ENCODE results near the gene EFNA2.
"Not testable (repeated sequence)": the region's sequence is repeated elsewhere in the genome, so short reads cannot be mapped to it uniquely, and the experiment has no call there.

Gene EFNA2

DNA sequence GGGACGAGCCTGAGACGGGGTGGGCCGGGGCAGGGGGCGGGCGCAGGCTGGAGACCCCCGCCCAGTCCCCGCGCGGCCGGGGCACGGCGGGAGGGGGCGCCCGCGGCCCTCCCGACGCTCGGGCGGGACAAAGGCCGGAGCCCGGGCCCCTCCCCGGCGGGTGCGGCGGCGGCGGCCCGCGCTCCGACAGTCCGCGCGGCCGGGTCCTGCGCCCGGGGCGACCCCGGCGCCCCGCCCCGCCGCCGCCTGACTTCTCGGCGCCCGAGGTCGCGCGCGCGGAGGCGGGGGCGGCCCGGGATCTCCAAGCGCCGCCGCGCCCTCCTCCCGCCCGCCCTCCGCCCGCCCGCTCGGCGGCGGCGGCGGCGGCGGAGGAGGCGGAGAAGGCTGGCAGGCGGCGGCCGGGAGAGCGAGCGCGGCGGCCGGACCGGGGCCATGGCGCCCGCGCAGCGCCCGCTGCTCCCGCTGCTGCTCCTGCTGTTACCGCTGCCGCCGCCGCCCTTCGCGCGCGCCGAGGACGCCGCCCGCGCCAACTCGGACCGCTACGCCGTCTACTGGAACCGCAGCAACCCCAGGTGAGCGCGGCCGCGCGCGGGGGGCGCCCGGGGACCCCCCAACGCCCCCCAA, at the start of gene EFNA2:
TSS of gene EFNA2 (plus strand) at position 137 of the 624 bp plus-strand sequence. CDS start at position 433, 296 bp downstream.
- DNase-seq (ENCODE audit: low read depth in 2 of 2), result no peak

DNA sequence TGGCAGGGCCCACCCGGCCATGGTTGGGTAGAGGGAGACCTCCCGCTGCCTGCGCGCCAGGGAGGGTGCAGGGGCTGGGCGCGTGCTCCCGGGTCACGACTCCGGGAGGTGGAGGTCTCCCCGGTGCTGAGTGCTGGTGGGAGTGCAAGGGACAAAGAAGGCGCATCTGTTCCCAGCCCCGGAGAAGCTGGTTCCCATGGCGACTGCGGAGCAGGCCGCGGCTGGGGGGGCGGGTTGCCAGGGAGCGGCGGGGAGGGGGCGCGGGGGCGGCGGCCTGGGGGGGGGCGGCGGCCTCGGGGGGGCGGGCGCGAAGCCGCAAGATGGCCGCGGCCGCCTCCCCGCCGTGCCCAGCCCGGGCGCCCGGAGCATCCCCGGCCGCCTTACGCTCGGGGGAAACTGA, 49.1 kb upstream of the EFNA2 start:
- no peak for DNase-seq (ENCODE audit: low read depth in 2 of 2)

DNA sequence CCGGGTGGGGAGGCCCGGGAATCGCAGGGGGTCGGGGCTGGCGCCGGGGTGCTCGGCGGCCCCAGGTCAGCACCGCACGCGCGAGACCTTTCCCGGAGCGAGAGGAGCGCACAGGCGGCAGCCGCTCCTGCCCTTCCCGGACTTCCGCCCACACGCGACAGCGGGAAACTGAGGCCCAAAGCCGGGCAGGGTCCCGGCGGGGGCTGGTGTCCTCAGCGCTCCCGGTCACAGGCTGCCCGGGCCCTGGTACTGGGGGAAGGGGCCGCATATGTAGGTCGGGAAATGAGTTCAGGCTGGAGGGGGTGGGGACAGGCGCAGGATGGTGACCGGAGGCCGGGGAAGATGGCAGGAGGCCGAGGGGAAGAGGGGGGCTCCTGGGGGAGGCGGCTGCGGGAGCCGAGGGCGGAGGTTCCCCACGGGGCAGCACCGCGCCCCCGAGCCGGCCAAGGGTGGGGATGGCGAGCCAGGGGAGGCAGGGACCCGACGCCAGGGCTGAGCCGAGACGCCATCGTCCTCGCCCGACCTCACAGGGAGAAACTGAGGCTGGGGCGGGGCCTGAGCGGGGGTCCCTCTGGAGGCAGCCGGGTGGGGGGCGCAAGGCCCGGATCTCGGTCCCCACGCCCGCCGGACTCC, 48.5 kb upstream of the EFNA2 start:
- DNase-seq (ENCODE audit: low read depth in 2 of 2), result no peak

DNA sequence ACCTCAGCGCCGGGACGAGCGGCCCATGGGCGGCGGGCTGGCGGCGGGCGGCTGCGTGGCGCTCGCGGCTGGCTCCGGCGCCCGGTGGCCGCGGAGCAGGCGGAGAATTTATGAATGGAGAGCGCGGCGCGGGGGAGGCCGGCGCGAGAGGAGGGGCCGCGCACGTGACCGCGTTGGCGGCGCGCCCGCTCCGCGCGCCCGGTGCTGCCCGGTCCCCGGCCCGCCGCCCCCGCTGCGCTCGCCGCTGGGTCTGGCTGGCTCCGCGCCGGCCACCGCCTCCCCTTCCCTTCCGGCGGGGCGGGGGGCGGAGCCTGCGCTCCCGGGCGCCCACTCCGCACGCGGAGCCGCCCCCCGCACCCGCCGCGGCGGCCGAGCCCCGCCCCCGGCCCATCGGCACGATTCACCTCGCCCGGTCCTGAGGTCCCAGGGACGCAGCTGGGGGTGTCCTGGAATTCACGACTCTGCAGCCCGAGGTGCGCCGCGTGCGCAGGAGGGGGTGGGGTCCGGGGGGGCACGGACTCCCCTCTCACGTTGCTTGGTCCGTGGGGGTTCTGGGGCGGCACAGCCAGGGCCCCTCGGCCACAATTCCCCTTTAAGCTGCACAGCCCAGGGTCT, 47.8 kb upstream of the EFNA2 start, which contains the start of gene CBARP:
TSS of gene CBARP (minus strand) at position 252 of the 615 bp plus-strand sequence. CDS start 1,905 bp downstream, outside the sequence.
- DNase-seq (ENCODE audit: low read depth in 2 of 2), result no peak

DNA sequence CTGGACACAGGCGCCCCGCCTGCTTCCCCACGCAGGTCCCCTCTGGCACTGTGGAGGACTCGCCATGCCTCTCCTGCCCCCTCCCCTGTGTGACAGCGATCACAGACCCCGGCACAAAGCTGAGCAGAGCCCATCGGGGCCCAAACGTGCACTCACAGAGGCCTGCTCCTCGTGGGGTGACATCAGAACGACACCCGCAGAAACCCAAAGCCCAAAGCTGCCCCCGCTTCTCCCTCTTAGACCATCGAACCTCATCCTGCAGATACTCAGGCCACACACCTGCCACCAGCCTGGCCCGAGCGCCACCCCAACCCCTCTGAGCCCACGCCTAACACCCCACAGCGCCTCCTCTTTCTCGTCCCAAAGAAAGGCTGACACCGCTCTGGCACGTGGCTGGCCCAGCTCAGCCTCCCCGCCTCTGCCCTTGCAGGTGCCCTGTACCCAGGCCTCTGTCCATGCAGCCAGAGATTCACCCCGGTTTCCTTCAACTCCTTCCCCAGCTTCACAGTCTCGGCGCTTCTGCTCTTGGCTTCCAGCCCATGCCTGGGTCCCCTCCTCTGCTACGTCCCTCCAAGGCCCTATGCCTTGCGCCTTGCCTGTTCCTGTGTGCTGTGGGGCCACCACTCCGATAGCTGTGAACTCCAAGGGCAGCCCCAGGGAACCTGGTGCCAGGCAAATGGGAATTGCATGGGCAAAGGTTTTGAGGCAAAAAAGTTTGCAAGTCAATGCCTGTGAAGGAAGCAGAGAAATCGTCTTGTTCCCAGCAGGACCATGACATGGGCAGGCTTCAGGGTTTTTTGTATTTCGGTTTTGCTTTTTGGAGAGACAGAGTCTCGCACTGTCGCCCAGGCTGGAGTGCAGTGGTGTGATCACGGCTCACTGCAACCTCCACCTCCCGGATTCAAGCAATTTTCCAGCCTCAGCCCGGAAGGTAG, 47.0 kb upstream of the EFNA2 start:
- DNase-seq (ENCODE audit: low read depth in 2 of 2), result no peak

DNA sequence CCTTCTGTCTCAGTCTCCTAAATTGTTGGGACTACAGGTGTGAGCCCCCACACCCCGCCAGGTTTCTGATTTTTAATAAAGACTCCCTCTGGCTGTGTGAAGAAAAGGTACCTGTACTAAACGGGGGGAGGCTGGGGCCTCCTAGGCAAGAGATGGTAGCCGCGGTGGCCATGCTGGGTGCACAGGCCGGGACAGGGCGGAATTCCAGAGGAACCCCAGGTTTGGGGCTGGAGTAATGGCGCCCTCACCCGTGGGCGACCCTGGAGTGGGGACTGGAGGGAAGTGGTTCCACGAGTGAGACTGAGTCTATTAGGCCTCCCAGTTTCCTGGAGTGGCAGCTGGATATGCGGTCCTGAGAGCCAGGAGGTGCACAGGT, 46.3 kb upstream of the EFNA2 start:
- no peak for DNase-seq (ENCODE audit: low read depth in 2 of 2)

DNA sequence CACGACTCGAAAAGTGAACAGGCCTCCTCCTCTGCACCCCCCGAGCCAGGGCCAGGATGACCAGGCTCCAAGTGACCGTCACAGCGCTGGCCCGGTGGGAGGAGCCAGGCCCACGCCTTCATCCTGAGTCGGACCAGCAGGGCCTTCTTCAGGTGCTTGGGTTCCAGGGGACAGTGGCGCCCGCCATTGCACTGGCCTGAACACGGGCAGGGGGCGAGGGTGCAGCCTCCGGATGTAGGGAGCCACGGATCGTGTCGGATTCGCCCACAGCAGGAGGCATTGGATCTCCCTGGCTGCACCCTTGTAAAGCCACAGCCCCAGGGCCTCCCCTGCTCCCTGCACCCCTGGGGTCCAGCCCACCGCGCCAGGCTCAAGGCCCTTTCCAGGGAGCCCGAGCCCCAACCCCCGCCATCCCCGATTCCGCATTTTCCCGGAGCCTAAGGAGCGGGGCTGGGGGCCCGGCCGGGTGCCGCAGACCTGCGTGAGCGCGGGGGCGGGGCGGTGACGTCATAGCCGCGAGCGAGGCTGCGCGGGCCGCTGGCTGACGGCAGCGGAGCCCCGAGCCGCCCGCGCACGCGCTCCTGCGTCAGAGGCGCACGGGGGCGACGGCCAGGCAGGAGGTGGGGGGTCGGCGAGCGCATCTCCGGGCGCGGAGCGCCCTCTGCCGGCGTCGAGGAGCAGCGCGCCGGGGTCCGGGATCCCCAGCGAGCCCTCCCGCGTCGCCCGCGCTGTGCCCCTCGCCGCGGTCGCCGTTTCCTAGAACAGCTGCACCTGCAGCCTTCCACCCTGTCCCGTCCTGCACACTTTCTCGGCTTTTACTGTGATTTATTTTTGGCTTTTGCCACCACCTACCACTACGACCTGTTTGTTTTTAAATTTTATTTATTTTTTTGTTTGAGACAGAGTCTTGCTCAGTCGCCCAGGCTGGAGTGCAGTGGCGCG, 45.6 kb upstream of the EFNA2 start:
- peak; percentile 80 to 87 for DNase-seq (ENCODE audit: low read depth in 2 of 2)

DNA sequence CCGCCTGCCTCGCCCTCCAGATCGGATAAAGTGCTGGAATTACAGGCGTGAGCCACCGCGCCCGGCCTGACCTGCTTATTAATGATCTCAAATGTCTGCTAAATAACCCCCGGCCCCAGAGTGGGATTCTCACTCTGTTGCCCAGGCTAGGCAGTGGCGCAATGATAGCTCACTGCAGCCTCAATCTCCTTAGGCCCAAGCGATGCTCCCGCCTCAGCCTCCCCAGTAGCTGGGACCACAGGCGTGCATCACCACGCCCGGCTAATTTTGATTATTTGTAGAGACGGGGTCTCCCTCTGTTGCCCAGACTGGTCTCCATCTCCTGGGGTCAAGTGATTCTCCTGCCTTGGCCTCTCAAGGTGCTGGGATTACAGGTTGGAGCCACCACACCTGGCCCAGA, 44.7 kb upstream of the EFNA2 start:
- no peak for DNase-seq (ENCODE audit: low read depth in 2 of 2)

DNA sequence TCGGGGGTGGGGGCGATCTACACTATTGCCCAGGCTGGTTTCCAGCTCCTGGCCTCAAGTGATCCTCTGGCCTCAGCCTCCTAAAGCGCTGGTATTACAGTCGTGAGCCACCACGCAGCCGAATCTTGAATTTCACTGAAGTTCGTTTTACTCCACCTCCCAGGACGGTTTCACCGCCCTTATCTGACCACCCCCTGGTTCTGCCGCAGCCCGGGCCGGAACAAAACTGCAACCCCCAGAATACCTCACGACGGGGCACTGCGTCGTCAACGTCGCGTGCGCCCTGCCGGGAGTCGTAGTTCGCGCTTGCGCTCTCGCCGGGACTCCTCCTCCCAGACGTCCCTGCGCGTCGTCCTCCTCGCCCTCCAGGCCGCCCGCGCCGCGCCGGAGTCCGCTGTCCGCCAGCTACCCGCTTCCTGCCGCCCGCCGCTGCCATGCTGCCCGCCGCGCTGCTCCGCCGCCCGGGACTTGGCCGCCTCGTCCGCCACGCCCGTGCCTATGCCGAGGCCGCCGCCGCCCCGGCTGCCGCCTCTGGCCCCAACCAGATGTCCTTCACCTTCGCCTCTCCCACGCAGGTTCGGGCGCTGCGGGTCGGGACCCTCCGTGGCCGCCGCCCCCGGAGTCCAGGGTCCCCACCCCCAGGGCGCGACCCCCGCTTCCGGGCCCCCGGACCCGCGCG, 44.1 kb upstream of the EFNA2 start, which contains the start of gene ATP5F1D:
TSS of gene ATP5F1D (plus strand) at position 335 of the 679 bp plus-strand sequence. CDS start at position 435, 100 bp downstream.
- peak; percentile 77 to 81 for DNase-seq (ENCODE audit: low read depth in 2 of 2)

DNA sequence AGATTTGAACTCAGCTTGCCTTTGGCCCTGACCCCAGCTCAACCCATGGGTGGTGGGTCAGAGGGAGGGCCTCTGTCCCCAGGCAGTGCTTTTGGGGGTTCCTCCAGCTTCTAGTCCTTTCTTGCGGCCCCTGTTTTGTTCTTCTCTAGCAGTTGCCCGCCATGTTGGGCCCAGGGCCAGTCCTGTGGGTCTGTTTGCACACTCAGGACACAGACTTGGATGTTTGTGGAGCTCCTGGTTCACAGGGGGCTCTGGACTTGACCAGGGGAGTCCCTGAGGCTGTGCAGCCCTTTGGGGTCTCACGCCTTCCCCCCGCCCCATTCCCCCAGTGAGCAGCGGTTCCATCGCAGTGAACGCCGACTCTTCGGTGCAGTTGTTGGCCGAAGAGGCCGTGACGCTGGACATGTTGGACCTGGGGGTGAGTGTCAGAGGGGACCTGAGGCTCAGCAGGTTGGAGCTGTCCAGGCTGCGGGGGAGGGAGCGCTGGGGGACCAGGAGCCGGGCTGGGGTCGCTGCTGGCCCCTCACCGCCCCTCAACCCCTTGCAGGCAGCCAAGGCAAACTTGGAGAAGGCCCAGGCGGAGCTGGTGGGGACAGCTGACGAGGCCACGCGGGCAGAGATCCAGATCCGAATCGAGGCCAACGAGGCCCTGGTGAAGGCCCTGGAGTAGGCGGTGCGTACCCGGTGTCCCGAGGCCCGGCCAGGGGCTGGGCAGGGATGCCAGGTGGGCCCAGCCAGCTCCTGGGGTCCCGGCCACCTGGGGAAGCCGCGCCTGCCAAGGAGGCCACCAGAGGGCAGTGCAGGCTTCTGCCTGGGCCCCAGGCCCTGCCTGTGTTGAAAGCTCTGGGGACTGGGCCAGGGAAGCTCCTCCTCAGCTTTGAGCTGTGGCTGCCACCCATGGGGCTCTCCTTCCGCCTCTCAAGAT, 41.6 kb upstream of the EFNA2 start:
- DNase-seq (ENCODE audit: low read depth in 2 of 2), result peak; percentile 73 to 77

DNA sequence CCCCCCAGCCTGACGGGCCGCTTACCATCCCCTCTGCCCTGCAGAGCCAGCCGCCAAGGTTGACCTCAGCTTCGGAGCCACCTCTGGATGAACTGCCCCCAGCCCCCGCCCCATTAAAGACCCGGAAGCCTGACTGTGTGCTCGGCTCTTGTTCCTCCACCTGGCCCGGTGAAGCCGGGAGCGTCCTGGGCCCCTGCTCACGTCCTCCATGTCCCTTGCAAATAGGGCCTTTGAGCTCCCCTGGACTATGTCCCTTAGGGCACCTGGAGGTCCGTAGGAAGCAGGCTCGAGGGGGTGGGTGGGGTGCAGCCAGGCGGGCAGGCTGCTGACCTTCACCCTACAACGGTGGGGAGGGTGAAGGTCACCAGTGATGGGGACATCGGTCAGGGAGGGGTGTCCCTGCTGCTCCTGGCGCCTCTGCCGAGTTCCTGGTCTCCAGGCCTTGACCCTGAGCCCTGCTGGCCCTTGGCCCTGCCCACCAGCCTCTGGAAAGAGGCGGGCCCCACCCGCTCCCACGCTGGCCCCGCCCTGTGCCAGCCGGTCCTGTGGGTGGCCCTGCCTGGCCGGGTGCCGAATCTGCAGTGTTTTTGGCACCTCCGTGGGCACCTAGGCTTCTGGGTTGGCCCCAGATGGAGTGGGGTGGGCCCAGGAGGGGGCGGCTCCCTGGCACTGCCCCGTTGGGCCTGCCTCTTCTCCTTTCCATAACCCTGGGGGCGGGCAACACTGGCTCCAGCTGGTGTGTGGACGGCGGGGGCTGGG, 40.8 kb upstream of the EFNA2 start:
- no peak for DNase-seq (ENCODE audit: low read depth in 2 of 2)

DNA sequence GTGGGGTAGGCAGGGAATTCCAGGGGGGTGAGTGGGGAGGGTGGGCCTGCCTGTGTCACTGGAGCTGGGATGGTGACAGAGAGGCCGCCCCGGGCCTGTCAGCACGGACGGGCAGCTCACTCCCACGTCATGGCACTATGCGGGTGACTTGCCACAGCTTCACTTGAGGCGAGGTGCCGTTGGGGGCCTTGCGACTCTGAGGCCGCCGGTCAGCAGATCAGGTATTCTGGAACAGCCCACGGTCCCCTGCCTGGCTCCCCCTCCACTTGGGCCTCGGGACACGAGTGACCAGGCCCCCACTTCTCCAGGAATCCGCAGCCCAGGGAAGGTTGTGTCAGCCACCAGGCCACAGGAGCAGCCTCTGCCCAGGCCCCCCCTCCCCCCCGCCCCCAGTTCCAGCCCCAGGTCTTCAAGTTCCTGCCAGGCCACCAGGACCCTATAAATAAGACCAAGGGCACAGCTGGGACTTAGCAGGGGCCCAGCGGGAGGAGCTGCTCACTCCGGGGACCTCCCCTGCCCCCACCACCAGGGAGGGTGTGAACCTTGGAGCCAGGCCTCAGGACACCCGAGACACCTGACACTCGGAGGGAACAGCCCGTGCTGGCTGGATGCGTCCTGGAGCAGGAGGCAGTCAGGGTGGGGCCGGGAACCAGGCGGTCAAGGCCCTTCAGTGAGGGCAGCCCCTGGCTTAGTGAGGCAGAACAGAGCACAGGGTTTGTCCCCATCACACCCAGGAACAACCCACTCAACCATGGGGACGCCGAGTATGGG, 40.0 kb upstream of the EFNA2 start:
- DNase-seq (ENCODE audit: low read depth in 2 of 2), result no peak

DNA sequence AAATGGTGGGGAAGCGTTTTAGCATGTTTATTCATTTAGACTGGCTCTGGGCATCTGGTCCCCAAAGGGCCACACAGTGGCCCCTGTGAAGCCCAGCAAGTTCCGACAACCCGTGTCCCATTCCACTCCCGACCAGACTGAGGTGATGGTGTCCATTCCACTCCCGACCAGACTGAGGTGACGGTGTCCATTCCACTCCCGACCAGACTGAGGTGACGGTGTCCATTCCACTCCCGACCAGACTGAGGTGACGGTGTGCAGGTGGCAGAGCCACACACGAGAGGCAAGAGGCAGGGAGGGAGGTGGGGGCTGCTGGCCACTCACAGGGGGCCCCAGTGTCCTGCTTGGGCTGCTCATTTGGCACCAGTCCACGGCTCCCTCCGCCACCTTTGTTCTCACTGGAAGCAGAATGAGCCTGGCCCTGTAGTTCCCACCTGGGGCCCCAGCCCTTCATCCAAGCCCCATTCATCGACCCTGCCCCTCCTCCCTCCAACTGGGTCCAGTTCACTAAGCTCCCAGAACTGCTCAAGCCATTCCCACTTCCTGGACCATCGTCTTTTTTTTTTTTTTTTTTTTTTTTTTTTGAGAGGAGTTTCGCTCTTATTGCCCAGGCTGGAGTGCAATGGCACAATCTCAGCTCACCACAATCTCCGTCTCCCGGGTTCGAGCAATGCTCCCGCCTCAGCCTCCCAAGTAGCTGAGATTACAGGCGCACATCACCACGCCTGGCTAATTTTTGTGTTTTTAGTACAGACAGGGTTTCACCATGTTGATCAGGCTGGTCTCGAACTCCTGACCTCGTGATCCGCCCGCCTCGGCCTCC, 39.2 kb upstream of the EFNA2 start:
- DNase-seq (ENCODE audit: low read depth in 2 of 2), result not testable (repeated sequence)

DNA sequence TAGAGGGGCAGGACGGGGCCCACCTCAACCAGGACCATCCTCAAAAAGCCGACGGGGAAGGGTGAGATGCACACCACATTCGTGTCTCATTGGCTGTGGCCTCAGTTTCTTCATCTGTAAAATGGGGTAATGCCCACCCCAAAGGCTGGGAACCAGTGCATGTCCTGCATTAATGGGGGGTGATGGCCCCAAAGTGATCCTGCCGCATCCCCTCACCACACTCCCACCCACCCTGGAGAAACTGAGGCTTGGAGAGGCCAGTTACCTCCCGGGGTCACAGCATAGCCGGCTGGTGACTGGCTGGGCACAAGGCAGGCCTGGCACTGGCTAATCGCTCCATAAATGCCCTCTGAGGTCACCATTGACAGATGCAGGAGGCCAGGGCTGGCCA, 37.9 kb upstream of the EFNA2 start:
- DNase-seq (ENCODE audit: low read depth in 2 of 2), result no peak

DNA sequence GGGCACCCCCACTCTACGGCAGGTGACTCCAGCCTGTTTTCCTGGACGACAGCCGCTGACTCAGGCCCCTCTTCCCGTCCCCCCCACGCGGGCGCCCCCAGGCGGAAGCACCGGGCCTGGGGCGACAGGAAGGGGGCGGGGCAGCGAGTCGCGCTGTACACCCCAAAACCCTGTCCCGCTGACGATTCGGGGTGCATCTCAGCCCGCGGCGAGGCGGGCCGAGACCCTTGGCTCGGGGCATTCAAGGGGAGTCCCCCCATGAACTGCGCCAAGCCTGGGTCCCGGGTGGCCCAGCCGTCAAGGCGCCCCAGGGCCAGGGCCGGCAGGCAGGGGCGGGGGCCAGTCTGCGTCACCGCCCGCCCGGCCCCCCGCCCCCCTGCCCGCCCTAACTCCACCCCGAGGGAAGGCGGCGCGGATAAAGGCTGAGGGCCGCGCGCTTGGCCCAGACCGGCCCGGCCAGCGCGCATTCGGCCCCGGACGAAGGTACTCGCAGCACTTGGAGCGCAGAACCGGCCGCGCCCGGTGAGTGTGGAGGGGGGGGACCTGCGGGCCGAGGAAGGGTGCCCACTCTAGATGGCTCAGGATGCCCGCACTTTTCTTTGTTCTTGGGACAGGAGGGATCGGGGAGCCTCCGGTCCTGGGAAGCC, 37.4 kb upstream of the EFNA2 start, which contains the start of gene MIDN:
TSS of gene MIDN (plus strand) at position 445 of the 647 bp plus-strand sequence. CDS start 1,714 bp downstream, outside the sequence.
- DNase-seq (ENCODE audit: low read depth in 2 of 2), result no peak

DNA sequence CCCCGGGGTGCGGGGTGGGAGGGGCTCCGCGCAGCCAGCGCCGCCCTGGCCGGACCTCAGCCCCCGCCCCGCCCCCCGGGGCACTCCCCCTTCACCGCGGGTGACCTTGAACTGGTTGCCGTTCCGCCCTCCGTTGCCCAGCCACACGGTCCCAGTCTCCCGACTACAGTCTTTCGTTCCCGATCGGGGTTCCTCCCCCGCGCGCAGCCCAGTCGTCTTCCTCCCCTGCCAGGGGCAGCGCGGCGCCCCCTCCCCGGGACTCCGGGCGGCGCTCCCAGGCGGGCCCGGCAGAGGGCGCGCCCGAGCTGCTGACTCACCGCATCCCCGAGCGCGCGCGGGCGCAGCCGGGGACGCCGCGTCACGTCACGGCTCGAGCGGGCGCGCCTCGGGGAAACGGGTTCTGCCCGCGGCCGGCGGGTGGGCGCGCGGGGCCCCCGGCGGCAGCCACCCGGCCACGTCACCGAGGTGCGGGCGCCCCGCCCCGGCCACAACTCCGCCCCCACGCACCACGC, 36.8 kb upstream of the EFNA2 start:
- DNase-seq (ENCODE audit: low read depth in 2 of 2), result peak; percentile 62 to 74

Measured in stimulated activated CD4-positive, alpha-beta T cell treated with anti-CD3 and anti-CD28 coated beads, Interleukin-1b, Interleukin-23, amount 100 ng/mL, for 1 hour (primary cell).